Brain microvascular endothelial cell (primary cell): Measurements from ENCODE around the gene PRELID1.

ENCODE experiments used
- DNase-seq: peaks from one replicate; pipeline ENCODE4 v3.0.0-alpha.2; 2020
- H3K27ac ChIP-seq: fragments of 250-450 bp; sonication (Bioruptor Pico); 2 replicates; pipeline ENCODE4 v1.5.1; 2020; ENCODE audit warnings: mild to moderate bottlenecking, moderate library complexity
- H3K27me3 ChIP-seq: fragments of 250-450 bp; sonication (Bioruptor Pico); replicated peaks from 2 replicates; pipeline ENCODE4 v1.5.1; 2020; ENCODE audit warnings: mild to moderate bottlenecking
- H3K36me3 ChIP-seq: fragments of 250-450 bp; sonication (Bioruptor Pico); replicated peaks from 2 replicates; pipeline ENCODE4 v1.5.1; 2020; ENCODE audit warnings: mild to moderate bottlenecking
- H3K4me3 ChIP-seq: 2 replicates; pipeline ENCODE4 v1.5.1; 2011; ENCODE audit warnings: low read depth, mild to moderate bottlenecking, control low read depth, low read length, moderate library complexity
- CTCF ChIP-seq: IDR thresholded peaks from 2 replicates; pipeline ENCODE4 v1.5.1; 2011; ENCODE audit warnings: low read depth, mild to moderate bottlenecking, moderate library complexity, low read length, control low read depth, inconsistent platforms; ENCODE audit errors: missing control alignments
- in situ Hi-C: cut with HindIII; loops from 2 replicates; pipeline ENCODE4 v1.10.0; 2017; ENCODE audit warnings: low sequenced_read_pairs, low pct_ligation_motif_present

PRELID1 gene

GRCh38 chr5:177306674-177307543, 3.3 kb downstream of the PRELID1 start:
- no peak for TF ChIP-seq CTCF
- in situ Hi-C loops, result loop anchor here (25.0 kb wide), 1 partner anchor 130 kb away; the partner anchor contains the start of genes GRK6 and PRR7
- Histone ChIP-seq H3K27ac (peak overlapping the region; percentile 62), H3K36me3 (peaks cover 23% of the 10 kb centered on the region), H3K27me3 (no peaks in the 10 kb centered on the region), H3K4me3 (no peak overlapping the region)
- DNase-seq, result peak; percentile 33

GRCh38 chr5:177307544-177308363, 4.2 kb downstream of the PRELID1 start:
- DNase-seq, result no peak
- no peak for TF ChIP-seq CTCF
- H3K27ac ChIP-seq, result peak overlapping the region; percentile 43
- H3K4me3 ChIP-seq, result no peak overlapping the region
- peaks cover 23% of the 10 kb centered on the region for H3K36me3 ChIP-seq
- in situ Hi-C loops, result loop anchor here (25.0 kb wide), 1 partner anchor 130 kb away; the partner anchor contains the start of genes GRK6 and PRR7
- no peaks in the 10 kb centered on the region for H3K27me3 ChIP-seq

GRCh38 chr5:177308740-177309139, 5.1 kb downstream of the PRELID1 start:
- Histone ChIP-seq H3K27me3 (no peaks in the 10 kb centered on the region), H3K36me3 (peaks cover 23% of the 10 kb centered on the region), H3K4me3 (no peak overlapping the region), H3K27ac (no peak overlapping the region)
- TF ChIP-seq CTCF, result no peak
- in situ Hi-C loops, result loop anchor here (25.0 kb wide), 1 partner anchor 129 kb away; the partner anchor contains the start of genes GRK6 and PRR7
- no peak for DNase-seq

GRCh38 chr5:177309351-177310191, 6.0 kb downstream of the PRELID1 start:
- DNase-seq, result peak; percentile 53
- peaks cover 22% of the 10 kb centered on the region for H3K36me3 ChIP-seq
- TF ChIP-seq CTCF, result peak; percentile 97
- in situ Hi-C loops, result loop anchor here (25.0 kb wide), 1 partner anchor 128 kb away; the partner anchor contains the start of genes GRK6 and PRR7
- no peaks in the 10 kb centered on the region for H3K27me3 ChIP-seq
- H3K4me3 ChIP-seq, result no peak overlapping the region
- no peak overlapping the region for H3K27ac ChIP-seq

- Histone ChIP-seq H3K4me3 (peak overlapping the region; percentile 65), H3K27me3 (no peaks in the 10 kb centered on the region)
- in situ Hi-C loops, result loop anchor here (25.0 kb wide), 1 partner anchor 127 kb away; the partner anchor contains the start of genes GRK6 and PRR7
Measured at GRCh38 chr5:177310332-177310731, 6.7 kb downstream of the PRELID1 start.

More at GRCh38 chr5:177310332-177310731, 6.7 kb downstream of the PRELID1 start:
- Histone ChIP-seq H3K36me3 (peaks cover 18% of the 10 kb centered on the region), H3K27ac (no peak overlapping the region)
- TF ChIP-seq CTCF, result no peak
- DNase-seq, result no peak
